Hepatocyte (in vitro differentiated cells): ENCODE data around the gene TMPRSS9.

Source experiments
- CTCF ChIP-seq: fragments of 200-600 bp; sonication (generic); IDR thresholded peaks from 2 replicates; pipeline ENCODE4 v1.5.1; 2016; ENCODE audit warnings: antibody characterized with exemption, mild to moderate bottlenecking; ENCODE audit not compliant: poor library complexity
- EZH2 ChIP-seq: fragments of 200-600 bp; sonication (generic); IDR thresholded peaks from 2 replicates; pipeline ENCODE4 v1.6.1; 2016; ENCODE audit warnings: antibody characterized with exemption, mild to moderate bottlenecking, borderline replicate concordance
- EZH2phosphoT487 ChIP-seq: fragments of 200-600 bp; sonication (generic); IDR thresholded peaks from one replicate; pipeline ENCODE4 v1.6.1; 2018; ENCODE audit warnings: antibody characterized with exemption, mild to moderate bottlenecking, low read depth, moderate library complexity; ENCODE audit not compliant: unreplicated experiment, severe bottlenecking

- no peak for TF ChIP-seq CTCF
- no peak for TF ChIP-seq EZH2phosphoT487
- no peak for TF ChIP-seq EZH2
These were observed 26.3 kb upstream of the TMPRSS9 start for GRCh38 chr19:2333807-2334211.
